NCI-H82 (cell line): ENCODE results near the gene DHX15.
A peak's percentile ranks its signal among the peaks of the same experiment; 100 is the strongest.
"Not testable (repeated sequence)": the region's sequence is repeated elsewhere in the genome, so short reads cannot be mapped to it uniquely, and the experiment has no call there.

Source experiments
- DNase-seq: peaks from one replicate; lab custom pipeline; 2025; lab: John Stamatoyannopoulos, UW

Gene DHX15

DNA sequence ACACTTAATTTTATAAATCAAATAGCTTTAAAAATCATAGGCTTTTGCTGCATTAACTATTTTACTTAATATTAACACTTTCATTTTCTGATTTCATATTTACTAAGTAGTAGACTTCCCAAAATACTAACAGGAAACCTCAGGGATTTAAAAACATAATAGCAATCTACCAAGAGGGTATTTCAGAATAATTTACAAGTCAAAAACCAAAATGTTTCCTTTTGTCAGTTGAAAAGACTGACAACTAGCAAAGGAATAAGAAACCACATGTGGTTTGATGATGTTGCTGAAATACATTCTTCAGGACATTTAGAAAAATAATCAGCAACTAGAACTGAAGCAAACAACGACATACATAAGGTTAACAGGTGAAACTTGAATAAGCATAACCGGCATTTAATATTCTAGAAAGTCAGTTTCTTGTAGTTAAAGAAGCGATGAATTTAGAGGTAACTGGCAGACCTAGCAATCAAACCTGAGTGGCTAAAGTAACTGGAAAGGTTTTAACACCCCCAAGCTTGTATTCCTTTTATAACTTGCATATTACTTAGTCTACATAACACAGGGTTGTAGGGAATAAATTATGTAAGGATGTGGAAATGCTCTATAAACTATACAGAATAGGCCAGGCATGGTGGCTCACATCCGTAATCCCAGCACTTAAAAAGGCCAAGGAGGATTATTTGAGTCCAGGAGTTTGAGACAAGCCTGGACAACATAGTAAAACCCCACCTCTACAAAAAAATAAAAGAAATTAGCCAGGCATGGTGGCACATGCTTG, 40.0 kb downstream of the DHX15 start:
- DNase-seq, result no peak

DNA sequence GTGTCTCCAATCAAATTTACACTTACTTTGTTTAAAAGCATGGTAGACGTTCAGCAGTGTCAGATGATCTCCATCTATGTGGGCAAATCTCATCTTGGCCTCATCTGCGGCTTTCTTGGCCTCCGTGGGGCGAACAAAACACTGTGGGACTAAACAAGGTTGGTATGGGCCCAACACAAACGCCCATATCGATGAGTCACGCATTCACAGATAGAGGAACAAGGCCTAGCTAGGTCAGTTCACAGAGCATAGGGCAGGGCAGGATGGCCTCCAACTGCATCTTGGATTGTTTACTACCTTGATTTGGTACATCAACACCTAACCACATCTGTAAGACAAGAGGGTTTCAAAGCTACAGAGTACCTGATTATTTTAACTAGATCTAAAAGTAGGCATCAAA, 47.3 kb downstream of the DHX15 start:
- no peak for DNase-seq

DNA sequence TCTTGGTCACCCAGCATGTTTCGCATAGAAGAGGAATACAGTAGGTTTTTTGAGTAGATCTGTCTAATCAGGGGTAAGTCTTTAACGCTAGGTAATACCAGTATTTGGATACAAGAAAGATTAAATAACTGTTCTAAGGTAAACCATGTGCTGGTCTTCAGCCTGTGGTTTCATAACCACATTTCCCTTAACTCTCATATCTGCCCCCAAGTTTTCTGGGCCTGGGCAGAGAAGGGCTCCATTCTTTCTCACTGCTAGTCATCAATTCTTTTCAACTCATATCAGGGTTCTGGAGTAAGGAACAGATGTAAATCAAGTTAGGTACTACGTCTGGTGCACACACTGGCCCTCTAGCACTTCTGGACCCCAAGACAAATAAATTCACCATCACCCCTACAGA, 49.0 kb downstream of the DHX15 start:
- no peak for DNase-seq

DNA sequence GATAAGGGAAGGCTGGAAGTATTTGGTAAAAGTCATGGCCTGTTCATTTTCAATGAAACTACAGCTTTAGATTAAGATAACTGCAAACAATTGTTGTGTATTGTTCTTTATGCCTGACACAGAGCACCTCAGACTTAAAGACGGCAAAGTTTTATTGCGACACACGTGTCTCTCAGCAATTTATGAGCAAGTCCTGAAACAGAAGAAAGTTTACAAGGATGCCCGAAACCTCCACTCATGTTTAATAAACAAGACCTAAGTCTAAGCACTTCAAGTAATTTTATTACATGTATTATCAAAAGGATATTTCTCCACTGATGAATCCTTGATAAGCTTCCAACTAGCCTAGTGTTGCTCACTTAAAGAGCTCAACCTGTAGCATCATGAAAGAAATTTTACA, 51.0 kb downstream of the DHX15 start:
- DNase-seq, result no peak

DNA sequence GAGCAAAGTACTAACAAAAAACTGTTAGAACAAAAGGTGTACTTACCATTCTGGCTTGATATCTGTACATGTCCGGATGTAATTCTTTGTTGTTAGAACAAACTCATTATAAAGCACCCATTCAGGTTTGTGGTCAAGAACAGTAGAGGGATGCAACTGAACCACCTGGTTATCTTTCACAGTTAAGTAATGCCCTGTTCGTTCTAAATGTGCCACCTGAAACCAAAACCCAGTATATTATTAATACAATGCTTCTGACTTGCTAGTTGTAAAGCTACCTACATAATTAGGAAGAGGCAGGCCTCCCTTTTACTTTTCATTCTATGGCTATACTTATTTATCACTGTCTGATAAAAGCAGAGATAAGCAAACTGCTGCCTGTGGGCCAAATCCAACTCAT, 54.8 kb downstream of the DHX15 start:
- no peak for DNase-seq

DNA sequence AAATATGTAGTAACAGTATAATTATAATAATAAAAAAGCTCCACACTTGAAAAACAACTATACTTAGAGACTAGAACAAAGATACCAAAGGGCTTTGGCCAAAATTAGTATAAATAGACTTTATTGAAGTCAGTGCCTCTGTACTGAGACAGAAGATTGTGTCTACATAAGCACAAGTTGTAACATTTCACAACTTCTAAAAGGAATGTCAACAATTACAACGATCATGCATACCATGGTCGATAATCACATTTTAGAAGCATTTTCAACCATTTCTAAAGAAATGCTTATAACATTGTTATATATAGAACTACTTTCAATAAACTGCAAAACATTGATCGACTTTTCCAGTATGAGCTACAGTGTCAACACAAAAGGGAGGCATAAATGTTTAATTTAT, 57.0 kb downstream of the DHX15 start:
- DNase-seq, result no peak

DNA sequence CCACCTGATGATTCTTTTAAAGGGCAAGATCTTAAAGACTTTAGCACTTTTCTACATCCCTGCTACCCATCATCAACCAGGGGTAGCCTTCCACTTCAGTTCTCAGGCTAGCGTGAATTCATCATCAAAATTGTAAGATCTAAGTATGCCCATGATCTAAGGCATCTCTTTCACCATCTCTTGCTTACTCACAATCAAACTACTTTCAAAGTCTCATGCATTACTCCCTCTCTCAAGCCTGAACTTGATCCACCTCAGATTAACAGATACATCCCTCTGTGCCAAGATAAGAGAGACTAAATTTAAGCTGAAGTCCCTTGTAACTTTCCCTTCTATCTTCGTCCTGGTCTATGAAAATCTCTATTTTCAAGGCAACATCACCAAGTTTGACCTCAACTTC, 62.8 kb downstream of the DHX15 start:
- no peak for DNase-seq

DNA sequence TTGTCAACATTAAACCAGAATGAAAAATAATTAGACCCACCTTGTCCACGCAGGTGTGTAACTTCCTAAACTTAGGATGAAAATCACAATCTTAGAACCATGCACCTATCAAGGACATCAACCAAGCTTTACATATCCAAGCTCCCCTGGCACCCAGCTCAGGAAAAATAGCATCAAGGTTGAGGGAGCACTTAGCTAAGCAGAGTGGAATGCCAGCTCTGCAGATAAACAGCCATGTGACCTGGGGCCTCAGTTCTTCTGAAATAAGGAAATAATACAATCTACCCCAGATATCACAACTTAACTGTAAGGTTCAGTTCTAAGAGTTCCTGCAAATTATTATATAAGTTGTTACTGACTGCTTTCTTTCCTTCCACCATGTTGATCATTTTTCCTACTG, 64.7 kb downstream of the DHX15 start:
- no peak for DNase-seq

DNA sequence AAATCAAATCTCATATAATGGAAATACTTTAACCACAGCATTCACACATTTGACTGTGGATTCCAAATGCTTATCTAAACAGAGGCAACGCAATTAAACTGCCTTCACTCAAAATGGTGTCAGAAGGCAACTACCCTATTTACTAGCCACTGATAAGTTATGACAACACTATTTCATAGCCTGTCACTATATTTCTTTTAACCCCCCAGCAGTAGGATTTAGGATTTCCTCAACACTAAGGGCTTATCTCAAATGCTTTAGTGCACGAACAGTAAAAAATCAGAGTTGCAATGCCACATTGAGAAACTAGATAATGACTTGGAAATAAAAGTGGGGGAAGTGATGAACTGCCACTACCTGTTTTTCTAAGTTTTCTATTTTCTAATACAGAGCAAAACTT, 66.7 kb downstream of the DHX15 start:
- no peak for DNase-seq

DNA sequence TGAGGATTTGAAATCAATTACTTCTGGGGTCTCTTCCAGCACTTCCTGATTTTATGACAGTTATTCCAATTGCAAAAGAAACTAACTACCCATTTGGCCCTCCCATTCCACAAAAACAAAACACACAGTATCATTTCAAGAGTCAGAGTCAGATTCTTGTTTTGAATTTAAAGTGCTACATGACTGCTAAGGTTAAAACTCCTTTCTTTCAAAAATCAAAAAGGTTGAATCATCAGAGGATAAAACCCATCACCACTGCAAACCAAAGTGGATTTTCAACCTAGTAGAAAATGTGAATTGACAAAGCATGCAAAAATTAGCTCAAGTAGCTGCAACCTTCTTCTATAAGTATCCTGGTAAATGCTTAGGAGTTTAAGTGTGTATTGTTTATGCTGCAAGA, 67.4 kb downstream of the DHX15 start:
- DNase-seq, result no peak

DNA sequence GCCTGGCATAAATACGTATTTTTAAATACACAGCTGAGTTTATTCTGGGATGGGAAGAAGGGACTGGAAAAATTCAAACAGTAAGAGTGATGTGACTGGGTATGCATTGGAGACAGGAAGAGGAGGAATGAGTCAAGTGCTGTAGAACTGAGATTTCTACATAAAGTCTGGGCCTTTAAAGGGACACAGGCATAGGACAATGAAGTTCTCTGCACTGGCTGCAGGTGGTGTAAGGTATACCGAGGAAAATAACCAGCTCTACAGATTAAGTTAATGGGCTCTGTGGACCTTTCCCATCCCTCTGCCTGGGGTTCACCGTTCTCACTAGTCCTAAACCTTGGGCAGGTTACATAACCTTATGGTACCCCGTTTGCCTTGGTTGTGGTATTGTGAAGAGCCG, 68.7 kb downstream of the DHX15 start:
- DNase-seq, result peak; percentile 16

DNA sequence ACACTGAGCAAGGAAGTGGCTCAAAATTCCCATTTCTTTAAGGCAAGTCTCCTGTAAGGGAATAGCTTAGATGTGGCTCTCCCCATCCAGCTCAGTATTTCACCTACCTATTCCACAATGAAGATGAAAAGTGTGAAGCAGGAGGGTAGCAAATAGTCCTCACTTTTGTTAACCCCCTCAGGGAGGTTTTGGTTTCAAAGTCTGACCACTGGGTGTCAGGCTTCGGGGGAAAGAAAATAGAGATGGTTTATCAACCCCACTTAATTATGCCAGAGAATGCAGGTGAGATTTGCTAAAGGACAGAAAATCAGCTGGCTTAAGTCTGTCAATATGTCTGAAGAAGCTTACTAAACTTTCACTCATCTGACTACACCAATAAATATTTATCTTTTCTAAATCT, 69.5 kb downstream of the DHX15 start:
- no peak for DNase-seq

DNA sequence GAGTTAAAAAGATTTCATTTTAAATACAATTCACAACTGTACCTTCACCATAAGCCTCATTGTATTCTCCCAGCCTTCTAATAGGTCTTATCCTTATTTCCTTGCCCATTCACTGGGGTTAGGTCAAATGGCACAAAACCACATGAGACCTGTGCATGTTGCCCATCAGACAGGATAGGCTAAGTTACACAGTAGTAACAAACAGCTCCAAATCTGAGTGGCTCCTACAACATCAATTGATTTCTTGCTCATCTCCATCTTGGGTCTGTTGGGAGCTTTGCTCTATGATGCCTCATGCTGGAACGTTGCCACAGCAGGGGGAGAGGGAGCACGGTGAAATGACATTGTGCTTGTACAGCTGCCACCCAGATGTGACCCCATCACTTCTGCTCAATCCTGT, 70.6 kb downstream of the DHX15 start:
- peak; percentile 37 for DNase-seq

DNA sequence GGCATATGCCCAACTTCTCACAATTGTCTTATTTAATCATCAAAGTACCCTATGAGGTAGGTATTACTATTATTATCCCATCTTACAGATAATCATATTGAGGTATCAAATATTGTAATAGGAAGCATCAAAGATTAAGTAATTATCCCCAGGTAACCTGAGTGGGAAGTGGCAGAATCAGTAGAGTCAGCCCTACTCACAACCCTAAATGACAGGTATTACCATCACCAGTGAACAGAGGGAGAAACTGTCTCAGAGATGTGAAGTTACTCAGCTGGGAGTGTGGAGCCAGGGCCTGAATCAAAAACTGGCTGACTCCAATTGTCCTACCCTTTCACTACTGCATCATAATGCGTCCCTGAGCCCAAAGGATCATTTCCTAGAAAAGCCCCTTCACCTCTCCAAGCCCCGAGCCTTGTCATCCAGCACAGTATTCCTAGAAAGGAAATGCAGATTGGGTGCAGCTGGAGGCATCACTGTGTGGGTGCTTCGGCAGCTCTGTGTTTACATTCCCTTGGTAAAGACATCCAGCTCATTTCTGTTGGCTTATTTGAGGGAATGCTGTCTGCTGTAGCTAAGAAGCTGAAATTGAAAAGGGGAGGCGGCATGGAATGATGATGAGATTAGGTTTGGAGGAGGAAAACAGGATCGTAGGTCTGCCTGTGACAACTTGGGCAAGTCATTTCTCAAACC, 72.8 kb downstream of the DHX15 start:
- DNase-seq, result no peak

DNA sequence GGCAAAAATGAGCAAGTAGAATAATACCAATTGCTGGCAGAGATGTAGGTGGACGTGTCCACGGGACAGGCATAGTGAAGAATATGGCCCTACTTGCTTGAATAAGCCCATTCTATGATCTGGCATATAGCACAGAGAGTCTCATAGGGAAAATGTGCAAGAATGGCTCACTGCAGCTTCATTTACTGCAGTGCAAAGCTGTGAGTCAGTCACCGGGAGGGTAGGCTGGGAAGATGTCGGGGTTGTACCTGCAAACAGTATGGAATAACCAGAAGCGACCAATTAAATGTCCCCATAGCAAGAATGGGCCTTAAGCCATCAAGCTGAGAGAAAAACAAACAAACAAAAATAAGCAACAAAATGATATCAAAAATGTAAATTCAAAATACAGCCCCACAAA, 74.3 kb downstream of the DHX15 start:
- no peak for DNase-seq

DNA sequence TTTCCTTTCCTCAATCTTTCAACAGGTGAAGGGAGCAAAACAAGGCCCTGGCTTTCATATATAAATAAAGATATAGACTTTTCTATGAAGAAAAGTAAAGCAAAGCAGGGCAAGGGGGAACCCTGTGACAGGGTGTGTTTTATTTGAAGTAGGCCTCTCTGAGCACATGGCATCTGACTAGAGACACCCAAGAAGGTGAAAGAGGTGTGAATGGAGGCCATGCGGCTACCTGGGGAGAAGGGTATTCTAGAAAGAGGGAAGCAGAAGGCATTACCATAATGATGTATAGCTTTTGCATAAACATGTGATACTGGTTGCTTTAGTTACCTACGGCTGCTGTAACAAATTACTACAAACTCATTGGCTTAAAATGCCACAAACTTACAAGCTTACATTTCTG, 75.8 kb downstream of the DHX15 start:
- no peak for DNase-seq

DNA sequence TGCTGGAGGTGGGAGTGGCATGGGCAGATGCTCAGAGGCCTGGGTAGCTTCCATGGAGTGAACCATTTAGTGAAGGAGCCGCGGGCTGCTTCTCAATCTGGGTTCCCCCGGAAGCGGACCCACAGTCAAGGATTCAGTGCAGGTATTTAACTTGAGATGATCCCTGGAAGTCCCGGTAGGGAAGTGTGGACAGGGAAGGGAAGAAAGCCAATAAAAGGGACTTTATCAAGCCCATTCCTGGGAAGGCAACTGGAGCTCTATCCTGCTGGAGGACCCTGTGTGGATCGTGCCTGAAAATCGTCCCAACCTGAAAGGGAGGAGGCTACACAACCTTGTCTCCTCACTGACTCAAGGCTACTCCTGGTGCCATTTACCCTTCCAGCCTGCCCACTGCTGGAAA, 76.9 kb downstream of the DHX15 start:
- DNase-seq, result no peak

DNA sequence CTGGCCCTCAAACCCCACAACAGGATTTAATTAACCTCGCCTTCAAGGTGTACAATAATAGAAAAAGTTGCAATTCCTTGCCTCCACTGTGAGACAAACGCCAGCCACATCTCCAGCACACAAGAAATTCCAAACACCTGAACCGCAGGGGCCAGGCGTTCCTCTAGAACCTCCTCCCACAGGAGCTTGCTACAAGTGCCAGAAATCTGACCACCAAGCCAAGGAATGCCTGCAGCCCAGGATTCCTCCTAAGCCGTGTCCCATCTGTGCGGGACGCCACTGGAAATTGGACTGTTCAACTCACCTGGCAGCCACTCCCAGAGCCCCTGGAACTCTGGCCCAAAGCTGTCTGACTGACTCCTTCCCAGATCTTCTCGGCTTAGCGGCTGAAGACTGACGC, 81.3 kb downstream of the DHX15 start:
- not testable (repeated sequence) for DNase-seq

DNA sequence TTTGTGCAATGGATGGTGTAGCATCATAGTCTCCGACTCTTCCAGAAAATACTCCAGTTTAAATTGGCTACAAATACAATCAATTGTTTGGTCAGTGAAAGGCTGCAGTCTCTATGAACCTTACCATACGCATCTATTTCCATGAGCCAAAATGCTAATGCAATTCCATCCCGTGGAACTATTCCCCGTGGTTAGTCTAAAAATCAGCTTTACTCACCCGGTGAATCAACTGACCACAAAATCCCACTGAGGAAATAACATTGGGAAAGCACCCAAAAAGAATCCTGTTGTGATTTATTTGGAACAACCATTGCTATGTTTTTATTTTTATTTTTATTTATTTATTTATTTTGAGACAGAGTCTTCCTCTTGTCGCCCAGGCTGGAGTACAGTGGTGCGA, 87.1 kb downstream of the DHX15 start:
- DNase-seq, result no peak

DNA sequence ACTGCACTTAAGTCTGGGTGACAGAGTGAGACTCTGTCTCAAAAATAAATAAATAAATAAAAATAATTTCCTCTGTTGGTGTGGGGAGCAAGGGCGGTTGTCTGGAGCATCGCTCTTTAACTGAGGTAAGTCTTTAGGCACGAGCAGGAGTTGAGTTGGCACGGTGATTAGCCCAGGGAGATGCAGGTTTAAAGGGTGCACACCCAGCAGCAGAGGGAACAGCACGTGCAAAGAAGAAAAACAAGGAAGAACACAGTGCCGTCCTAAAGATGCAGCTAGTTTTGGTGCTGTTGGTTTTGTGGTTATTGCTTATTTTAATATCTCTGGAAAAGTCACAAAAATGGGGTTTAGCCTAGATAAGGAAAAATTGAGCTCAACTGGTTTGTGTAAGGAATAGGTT, 87.8 kb downstream of the DHX15 start:
- no peak for DNase-seq

DNA sequence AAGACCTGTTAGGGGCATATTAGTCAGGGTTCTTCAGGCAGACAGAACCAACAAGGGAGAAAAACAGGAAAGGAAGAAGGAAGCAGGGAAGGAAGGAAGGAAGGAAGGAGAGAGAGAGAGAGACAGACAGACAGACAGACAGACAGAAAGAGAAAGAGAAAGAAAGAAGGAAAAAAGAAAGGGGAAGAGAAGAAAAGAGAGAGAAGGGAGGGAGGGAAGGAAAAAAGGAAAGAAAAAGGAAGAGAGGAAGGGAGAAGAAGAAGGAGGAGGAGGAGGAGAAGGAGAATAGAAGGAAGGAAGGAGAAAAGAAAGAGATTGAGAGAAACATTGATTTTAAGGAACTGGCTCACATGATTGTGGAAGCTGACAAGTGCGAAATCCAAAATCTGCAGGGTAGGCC, 89.0 kb downstream of the DHX15 start:
- DNase-seq, result no peak

DNA sequence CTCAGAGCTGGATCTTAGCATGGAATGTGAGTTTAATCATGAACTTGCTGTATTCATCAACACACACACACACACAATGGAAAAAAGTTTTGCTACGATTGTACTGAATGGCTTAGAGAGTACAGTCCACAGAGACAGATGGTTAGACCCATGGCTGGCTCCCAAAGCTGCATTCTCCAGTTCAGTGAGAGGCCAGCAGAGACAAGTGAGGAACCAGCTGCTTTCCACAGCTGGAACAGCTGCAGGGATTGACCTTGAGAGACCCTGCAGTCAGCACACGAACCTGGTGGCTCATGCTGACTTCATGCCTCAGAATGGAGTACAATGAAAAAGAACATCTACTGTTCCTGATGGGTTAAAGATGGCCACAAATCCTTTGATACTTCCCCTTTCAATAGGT, 94.5 kb downstream of the DHX15 start:
- DNase-seq, result no peak

DNA sequence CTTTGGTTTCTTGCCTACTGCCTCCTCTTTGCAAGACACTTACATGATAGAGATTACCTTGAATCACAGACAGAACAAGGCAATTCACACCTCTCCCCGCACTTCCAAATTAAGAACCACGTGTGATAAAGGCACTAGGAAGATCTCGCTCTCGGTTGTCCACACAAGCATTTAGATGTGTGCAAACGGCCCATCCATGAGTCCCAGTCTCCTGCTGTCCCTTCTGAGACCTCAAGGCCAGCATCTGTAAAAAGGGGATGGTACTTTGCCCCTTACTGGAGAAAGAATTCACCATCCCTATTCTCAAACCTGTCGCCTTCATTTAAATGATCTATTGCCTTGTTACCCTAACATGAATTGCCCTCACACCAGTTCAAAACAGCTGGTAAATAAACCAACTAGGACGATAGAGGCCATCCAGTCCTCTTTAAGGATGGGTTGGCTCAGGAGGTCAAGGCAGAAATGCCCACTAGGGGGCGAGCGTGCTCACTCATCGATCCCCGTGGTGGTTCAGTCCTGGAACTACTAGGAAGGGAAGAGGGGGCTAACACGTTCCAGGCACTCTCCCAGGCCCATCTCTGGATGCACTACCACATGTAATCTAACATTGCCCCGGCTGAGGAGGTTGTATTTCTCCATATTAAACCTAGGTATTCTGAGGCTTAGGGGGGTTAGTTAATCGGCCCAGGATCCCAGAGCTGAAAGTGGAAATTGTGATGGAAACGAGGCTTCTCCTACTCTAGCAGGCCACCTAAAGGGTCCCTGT, 95.8 kb downstream of the DHX15 start:
- DNase-seq, result peak; percentile 81
